NCI-H1105 (cell line): ENCODE results near the gene CSNK1G1.
"Not testable (repeated sequence)": the region's sequence is repeated elsewhere in the genome, so short reads cannot be mapped to it uniquely, and the experiment has no call there.

ENCODE experiments used
- DNase-seq: peaks from one replicate; lab custom pipeline; 2025; lab: John Stamatoyannopoulos, UW

The CSNK1G1 gene

DNA sequence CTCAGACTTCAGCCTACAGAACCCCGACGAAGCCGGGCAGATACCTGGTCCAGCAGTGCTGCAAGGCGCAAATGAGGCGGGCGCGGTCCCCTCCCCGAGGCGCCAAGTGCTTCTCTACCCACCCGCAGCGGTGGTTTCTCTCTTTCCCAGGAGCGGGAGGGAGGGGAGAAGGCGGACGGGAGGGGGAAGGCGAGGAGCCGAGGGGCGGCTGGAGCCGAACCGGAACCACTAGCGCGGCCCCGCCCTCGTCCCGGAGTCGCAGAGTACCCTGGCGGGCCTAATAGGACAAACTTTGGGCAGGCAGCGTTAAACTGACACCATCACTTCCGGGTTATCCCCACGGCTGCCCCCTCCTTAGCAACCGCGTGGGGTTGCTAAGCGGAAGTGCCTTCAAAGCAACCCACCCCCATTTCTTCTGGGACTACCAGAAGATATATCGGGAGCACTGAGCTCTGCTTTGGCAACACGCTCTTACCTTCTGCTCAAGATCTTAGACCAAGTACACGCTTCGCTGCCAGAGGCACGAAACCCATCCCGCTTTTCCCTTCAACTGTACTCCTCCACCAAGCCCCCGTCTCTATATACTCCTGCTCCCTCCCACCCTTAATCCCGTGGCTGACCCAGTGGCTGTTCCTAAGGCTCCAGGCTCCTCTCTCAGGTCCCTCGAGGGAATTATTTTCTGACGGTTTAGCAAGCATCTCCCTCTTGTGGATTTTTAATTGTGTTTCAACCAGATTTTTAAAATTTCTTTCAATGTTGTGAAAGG lies at the start of gene CSNK1G1:
CSNK1G1 (minus strand) TSS at position 230 of the 766 bp plus-strand sequence. CDS start 55,674 bp downstream, outside the sequence.
- DNase-seq, result peak; percentile 99

- DNase-seq, result no peak
Measured at GRCh38 chr15:64400583-64400982, 44.6 kb upstream of the CSNK1G1 start.

- no peak for DNase-seq
Measured at GRCh38 chr15:64398575-64398974, 42.6 kb upstream of the CSNK1G1 start.

DNA sequence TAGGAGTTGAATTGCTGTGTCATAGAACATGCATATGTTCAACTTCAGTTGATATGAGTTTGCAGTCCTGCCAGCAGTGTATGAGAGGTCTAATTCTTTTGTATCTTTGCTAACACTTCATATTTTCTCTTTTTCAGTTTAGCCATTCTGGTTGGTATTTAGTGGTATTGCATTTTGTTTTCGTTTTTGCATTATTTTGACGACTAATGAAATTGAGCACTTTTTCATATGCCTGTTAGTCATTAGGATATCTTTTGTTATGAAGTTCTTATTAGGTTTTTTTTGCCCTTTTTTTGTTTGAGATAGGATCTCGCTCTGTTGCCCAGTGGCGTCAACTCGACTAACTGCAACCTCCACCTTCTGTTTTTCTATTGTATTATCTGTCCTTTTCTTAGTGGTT lies 40.8 kb upstream of the CSNK1G1 start:
- no peak for DNase-seq

- DNase-seq, result not testable (repeated sequence)
Measured at GRCh38 chr15:64392471-64392870, 36.5 kb upstream of the CSNK1G1 start.

DNA sequence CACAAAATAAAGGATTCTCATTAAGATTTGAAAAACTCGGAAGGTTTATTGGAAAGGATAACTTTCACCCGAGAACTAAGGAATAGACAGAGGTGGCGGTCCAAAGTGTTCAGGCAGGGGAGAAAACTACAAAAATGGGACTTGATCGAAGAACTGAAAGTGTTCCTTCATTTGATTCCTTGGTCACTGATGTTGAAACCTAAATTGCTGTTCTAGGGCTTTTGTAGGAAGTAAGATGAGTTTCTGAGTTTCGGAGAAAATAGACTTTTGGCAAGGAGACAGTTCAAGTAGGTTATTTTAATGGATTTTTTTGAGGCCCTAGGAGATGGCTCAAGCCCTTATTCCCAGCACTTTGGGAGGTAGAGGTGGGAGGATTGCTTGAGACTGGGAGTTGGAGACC lies 33.1 kb upstream of the CSNK1G1 start:
- DNase-seq, result no peak

DNA sequence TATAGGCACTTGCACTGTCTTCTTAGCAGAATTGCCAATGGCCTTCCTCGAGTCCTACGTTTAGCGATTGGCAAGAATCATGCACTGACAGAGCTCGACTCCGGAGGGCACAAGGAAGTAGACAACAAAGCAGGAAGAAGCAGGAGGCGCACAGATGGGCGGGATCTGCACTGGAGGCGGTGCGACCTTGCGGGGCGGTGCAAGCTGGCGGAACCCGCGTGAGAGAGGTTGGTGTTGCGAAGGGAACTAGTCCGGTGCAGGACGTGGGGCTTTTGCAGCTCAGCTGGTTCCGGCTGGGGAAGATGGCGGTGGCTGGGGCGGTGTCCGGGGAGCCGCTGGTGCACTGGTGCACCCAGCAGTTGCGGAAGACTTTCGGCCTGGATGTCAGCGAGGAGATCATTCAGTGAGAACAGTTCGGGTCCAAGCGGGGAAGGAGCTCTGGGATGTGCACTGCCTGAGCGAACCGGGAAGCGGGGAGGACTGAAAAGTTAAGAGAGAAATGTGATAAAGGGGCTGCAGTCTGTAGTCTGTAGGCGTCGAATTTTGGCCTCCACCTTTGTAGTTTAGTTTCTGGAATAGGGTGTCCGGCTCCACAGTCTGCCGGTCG lies 31.7 kb upstream of the CSNK1G1 start, which contains the start of gene TRIP4:
TRIP4 (plus strand) TSS at position 275 of the 607 bp plus-strand sequence; CDS start at position 303, 28 bp downstream.
- no peak for DNase-seq

- no peak for DNase-seq
Measured at GRCh38 chr15:64386291-64386690, 30.3 kb upstream of the CSNK1G1 start.

DNA sequence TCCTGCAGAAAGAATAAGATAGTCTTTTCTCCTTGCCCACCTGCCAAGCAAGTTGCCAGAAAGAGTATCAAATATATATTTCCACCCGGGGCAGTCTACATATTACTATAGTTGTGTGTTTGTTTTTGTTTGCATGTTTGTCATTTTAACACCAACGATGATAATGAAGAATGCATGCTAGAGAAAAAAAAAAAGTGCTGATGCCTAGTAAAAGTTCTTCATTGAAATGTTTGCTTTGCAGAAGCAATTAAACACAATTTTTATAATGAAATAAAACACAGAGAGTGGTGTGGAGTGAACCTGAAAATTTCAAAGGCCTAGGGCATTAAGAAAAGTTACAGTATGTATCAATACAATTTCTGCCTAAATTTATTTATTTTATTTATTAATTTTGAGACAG lies 27.8 kb upstream of the CSNK1G1 start:
- DNase-seq, result no peak

- DNase-seq, result peak; percentile 99
Measured at GRCh38 chr15:64381000-64381751, 25.2 kb upstream of the CSNK1G1 start, which contains the start of gene PCLAF. PCLAF (minus strand) TSS chr15:64381441; CDS start chr15:64381371, 70 bp downstream.

DNA sequence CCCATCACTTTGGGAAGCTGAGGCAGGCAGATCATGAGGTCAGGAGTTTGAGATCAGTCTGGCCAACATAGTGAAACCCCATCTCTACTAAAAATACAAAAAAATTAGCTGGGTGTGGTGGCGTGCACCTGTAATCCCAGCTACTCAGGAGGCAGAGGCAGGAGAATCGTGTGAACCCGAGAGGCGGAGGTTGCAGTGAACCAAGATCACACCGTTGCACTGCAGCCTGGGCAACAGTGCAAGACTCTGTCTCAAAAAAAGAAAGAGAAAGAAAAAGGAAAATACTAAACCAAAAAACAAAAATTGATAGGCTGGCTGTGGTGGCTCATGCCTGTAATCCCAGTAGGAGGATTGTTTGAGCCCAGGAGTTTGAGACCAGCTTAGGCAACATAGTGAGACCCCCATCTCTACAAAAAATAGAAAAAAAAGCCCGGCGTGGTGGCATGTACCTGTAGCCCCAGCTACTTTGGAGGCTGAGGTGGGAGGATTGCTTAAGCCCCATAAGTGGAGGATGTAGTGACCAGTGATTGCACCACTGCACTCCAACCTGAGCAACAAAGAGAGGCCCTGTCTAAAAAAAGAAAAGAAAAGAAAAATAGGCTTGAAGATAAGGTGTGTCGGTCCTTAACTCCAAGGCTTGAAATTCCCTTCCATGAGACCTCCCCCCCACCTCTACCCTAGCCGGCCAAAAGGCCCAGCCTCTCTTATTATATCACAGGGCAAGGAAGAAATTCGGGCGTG lies 24.3 kb upstream of the CSNK1G1 start:
- DNase-seq, result not testable (repeated sequence)

DNA sequence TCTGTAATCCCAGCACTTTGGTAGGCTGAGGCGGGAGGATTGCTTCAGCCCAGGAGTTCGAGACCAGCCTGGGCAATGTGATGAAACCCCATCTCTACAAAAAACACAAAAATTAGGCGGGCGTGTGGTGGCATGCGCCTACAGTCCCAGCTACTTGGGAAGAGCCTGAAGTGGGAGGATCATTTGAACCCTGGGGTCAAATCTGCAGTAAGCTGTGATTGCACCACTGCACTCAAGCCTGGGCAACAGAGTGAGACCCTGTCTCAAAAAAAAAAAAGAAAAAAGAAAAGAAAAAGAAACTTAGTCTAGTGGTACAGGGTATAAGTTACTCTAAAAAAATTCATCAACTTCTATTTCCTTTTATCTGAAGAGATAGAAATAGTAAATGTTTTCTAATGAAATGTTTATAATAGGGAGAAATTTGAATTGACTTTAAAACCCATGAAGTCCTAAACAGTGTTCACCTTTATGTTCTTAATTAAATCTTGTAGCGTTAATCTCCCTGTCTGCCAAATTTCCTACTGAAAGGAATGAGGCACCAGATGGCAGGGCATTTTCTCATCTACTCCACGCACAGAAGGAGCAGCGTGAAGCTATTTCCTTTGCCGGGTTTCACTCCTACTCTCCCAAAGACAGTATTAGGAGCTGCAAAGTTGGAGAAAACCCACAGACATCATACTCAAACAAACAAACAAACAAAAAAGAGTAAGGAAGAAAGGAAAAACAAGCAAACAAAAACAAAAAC lies 23.4 kb upstream of the CSNK1G1 start:
- no peak for DNase-seq

DNA sequence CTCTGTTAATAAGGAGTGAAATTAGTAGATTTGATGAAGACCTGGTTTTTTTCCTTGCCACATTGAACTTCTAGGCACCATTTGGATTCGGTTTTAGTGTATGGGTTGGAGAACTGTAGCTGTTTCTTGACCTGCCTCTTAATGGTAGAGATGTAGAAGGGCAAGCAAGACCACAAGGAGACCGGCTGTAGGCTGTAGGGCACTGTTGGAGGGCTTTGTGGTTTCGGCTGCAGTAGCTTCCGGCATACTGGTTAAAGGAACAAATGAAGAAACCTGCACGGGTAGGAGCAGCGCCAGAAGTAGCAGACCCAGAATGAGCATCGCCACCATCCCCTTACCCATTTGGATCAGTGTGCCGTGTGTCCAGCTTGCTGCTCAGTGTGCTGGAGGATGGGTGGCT lies 17.4 kb upstream of the CSNK1G1 start:
- DNase-seq, result no peak

DNA sequence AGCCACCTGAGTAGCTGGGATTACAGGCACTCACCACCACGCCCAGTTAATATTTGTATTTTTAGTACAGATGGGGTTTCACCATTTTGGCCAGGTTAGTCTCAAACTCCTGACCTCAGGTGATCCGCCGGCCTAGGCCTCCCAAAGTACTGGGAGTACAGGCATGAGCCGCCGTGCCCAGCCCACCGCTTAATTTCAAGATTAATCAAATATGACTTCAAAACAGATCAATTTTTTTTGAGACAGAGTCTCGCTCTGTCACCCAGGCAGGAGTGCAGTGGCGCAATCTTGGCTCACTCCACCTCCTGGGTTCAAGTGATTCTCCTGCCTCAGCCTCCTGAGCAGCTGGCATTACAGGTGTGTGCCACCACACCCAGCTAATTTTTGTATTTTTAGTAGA lies 15.4 kb upstream of the CSNK1G1 start:
- not testable (repeated sequence) for DNase-seq

DNA sequence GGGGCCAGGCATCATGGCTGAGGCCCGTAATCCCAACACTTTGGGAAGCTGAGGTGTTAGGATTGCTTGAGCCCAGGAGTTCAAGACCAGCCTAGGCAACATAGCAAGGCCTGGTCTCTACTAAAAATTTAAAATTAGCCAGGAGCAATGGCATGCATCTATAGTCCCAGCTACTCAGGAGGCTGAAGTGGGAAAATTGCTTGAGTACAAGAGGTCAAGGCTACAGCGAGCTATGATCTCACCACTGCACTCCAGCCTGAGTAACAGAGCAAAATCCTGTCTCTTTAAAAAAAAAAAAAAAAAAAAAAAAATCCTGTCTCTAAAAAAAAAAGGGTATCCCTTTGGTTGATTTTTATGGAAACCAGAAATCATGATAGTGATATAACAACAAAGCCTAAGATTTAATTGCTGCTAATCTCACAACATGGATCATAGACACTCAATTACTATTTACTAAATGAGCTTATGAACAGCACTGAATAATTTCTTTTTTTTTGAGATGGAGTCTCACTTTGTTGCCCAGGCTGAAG lies 13.2 kb upstream of the CSNK1G1 start:
- DNase-seq, result no peak

DNA sequence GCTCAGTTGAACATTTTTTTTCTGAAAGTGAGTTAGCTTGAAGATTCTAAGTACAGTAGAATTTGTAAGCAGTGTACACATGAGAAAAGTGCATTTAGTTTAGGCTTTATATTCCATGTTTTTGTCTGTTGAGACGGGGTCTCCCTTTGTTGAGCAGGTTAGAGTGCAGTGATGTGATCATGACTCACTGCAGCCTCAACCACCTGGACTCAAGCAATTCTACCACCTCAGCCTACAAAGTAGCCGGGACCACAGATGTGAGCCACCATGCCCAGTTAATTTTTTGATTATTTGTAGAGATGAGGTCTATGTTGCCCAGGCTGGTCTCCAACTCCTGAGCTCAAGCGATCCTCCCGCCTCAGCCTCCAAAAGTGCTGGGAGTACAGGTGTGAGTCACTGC lies 5.3 kb upstream of the CSNK1G1 start:
- DNase-seq, result no peak

- DNase-seq, result no peak
Measured at GRCh38 chr15:64356710-64357040, 702 bp upstream of the CSNK1G1 start.

- DNase-seq, result peak; percentile 24
Measured at GRCh38 chr15:64355348-64355943, 527 bp downstream of the CSNK1G1 start.

- no peak for DNase-seq
Measured at GRCh38 chr15:64354688-64355344, 1.2 kb downstream of the CSNK1G1 start.

- DNase-seq, result no peak
Measured at GRCh38 chr15:64351265-64351664, 4.7 kb downstream of the CSNK1G1 start.
